HG03457 (cell line): Measurements from ENCODE around the gene AHCTF1.

ENCODE experiments used
- ATAC-seq: cut with Tn5 transposase; IDR thresholded peaks from one replicate; pipeline ENCODE4 v1.9.1; 2021; ENCODE audit warnings: moderate number of reproducible peaks; ENCODE audit not compliant: unreplicated experiment

AHCTF1 gene

DNA sequence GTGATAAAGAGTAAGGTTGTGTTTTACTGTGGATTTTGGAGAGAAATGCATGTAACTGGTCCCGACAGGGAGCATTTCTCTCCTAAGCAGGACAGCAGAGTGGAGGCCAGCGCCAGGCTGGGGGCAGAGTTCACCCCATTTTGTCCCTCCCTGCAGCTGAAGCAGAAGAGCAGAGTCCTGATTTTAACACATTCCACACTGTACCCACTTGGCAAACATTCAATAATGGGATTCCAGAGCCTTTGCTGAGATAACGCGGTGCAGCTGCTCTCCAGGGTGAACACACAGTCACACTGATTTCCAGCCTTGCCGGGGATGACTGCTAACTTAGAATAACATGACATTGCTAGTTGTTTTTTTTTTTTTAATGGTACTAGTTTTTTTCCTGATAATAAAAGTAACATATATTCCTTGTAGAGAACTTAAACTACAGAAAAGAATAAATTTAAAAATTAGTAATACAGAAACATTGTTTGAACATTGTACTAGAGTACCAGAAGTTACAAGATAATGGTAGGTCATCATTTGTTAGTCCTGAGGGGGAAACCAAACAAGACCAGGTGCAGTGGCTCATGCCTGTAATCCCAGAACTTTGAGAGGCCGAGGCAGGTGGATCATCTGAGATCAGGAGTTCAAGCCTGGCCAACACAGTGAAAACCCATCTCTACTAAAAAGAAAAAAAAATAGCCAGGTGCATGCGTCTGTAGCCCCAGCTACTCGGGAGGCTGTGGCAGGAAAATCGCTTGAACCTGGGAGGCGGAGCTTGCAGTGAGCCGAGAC, 130.3 kb downstream of the AHCTF1 start:
- no peak for ATAC-seq

- ATAC-seq, result no peak
Observed at GRCh38 chr1:246800756-246801155, 131.0 kb downstream of the AHCTF1 start.

DNA sequence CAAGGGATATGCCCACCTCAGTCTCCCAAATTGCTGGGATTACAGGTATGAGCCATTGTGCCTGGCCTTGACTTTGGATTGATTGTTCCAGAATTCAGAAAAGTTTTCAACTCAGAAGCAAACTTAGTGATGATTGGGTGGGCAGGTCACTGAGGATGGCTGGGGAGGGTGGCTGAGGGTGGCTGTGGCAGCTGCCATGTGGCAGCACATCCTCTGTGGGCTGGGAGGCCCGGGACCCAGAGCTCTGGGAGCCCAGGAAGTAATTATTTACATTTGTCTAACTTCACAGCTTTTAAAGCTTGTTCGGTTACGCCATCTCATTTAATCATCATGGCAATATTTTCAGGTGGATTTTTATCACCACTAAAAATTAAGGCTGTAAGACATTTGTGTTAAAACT, 131.4 kb downstream of the AHCTF1 start:
- ATAC-seq, result no peak

GRCh38 chr1:246798606-246799496, 132.9 kb downstream of the AHCTF1 start:
- ATAC-seq, result no peak

DNA sequence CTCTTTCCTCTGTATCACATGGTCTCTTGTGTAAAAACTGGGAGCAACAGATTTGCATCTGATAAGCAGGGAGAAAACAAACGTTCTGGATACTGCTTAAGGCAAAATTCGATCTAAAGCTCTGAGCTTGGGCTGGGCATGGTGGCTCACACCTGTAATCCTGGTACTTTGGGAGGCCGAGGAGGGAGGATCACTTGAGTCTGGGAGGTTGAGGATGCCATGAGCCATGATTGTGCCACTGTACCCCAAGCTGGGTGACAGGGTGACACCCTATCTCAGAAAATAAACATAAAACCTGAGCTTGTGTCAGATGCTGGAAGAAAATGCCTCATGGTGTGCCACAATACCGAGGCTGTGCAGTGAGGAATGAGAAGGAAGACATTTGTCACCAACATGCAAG, 133.6 kb downstream of the AHCTF1 start:
- no peak for ATAC-seq

- ATAC-seq, result no peak
Observed at GRCh38 chr1:246797597-246797996, 134.2 kb downstream of the AHCTF1 start.

- ATAC-seq, result no peak
Observed at GRCh38 chr1:246797157-246797556, 134.6 kb downstream of the AHCTF1 start.

- no peak for ATAC-seq
Observed at GRCh38 chr1:246795906-246796694, 135.6 kb downstream of the AHCTF1 start.

DNA sequence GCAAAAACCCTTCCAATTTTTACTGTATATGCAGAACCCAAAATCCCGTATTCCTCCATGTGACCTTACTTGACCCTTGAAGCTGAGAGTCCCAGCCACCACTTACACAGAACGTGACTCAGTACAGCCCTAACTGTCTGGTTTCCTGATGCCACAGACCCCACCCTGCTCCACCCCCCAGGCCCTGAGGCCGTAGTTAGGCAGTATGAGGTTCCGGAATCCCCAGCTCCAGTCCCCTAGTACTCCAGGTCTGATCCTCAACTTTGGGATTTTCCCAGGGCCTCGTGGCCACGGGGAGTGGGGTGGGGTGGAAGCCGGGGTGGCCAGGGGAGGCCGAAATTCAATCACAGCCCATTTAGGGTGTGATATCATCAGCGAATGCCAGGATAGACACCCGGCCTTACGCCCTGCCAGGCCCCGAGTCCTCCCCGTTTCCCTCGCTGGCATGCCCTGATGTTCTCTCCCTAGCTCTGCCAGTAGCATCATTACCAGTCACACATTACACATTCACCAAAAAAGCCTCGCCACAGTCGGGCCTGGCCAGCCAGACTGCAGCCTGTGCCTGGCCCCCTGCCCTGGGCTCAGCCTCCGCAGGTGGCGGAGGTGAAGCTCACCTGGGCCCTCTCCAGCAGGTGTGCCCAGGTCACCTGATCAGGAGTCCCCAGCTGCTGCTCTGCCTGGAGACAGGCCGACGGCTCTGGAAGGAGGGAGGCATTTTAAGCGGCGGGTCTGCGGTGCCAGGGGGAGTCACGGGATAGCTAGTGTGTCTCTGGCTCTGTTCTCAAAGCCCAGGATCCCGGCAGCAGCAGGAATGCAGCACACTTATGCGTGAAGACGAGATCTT, 136.7 kb downstream of the AHCTF1 start:
- no peak for ATAC-seq

DNA sequence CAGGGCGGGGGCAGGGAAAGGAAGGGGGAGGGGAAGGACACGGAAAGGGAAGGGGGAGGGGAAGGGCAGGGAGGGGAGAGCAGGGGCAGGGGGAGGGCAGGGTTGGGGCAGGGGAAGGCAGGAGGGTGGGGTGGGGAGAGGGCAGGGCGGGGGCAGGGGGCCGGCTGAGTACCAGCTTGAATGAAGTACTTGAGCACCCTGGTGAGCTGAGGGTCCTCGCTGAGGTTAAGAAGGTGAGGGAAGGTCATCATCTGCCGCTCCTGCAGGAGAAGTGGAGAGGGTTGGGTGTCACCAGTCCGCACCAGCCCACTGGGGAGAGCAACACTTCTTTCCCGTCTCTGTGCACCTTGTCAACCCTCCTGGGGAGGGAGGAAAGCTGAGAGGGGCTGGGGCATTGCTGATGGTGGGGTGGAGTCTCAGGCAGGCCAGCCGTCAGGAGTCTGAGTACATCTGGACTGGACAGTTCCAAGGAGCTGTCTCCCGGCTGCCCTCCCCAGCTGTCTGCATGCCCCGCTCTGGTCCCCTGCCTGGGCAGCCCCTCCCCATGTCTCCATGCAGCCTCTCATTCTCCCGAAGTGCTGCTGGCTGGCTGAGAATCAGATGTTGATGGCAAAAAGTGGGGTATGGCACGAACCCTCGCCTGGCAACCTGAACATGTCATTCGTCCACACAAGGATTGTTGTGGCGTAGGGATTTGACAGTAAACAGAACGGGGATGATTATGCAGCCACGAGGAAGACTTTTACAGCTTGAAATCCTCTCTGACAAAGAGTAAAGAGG, 137.5 kb downstream of the AHCTF1 start:
- ATAC-seq, result no peak

GRCh38 chr1:246793356-246793896, 138.3 kb downstream of the AHCTF1 start:
- no peak for ATAC-seq

DNA sequence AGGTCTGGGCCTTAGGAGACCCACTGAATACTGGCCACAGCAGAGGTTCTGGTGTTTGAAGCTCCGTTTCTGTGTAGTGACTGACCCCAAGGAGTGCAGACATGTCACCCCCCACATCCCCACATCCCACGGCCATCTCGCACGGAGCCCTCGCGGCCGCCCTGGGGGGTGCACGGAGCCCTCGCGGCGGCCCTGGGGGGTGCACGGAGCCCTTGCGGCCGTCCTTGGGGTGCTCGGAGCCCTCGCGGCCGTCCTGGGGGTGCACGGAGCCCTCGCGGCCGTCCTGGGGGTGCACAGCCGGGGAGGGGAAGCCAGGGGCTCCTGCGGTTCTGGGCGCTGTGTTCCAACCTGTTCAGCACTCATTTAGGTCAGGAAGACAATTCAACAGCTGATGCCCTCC, 139.1 kb downstream of the AHCTF1 start:
- ATAC-seq, result no peak

- no peak for ATAC-seq
Observed at GRCh38 chr1:246791303-246791918, 140.3 kb downstream of the AHCTF1 start.

- no peak for ATAC-seq
Observed at GRCh38 chr1:246790833-246791232, 140.9 kb downstream of the AHCTF1 start.

DNA sequence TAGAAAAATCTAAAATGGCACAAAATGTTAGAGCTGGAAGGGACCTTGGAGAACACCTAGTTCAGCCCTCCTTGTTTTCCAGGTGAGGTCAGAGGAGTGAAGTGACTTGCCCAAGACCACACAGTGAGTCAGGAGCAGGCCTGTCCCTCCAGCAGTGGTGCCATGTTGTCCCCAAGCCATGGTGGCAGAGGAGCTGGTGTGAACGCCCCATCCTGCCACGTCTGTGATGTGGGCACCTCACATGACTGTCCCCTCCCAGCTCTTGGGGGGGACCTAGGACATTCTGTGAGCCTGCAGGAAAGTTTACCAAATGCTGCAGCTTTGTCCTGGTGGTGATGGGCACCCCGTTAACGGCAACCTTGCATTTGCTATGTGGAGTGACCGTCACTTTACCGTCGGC, 141.4 kb downstream of the AHCTF1 start:
- ATAC-seq, result no peak

DNA sequence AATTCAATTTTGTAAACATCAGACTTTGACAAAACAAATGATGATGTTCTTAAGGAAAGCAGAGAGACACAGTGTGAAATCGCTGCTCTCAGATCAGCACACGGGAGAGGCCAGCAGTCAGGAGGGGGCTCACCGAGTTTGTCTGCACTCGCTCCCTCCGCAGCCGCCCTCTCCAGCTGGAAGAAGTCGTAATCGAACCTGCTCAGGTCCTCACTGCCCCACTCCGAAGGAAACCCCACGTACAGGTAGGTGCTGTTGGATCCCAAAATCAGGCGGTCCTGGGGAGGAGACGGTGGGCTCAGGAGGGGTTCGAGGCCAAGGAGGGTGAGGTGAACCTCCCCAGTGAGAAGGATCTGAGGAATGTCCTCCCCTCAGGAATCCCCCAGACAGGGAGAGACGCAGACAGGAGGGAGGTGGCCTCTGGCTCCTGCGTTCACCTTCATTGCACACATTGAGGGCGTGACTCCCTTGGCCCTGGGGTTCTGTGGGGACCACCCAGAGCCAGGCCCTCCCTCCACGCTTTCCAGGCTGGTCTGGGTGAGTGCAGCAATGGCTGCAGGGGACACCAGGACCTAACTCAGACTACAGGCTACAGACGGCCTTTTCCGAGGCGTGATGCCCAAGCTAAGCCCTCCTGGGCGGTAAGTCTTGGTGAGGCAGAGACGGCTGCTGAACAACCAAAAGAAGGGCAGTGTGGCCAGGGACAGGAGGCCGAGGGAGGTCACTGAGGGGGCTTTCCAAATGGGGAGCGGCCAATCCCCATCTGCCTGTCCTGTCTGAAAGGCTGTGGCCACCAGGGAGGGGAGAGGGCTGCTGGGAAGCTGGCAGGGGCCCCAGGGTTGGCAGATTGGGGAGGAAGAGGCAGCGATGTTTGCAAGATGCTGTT, 142.1 kb downstream of the AHCTF1 start:
- ATAC-seq, result no peak
